Activated T-cell treated with anti-CD3 and anti-CD28 coated beads, Interleukin-2, amount 50 U/mL, for 72 hours (primary cell): ENCODE results near the gene CEP131. TPM values are rescaled to one million over a fixed set of nuclear protein-coding genes. Genes with fewer than 3 reads are reported as not detected.

Experiments used
- ATAC-seq, 2 donors: fragments of 150-1000 bp; cut with Tn5 transposase; replicated peaks in 1 of 2; 2 replicates each; pipeline ENCODE4 v1.10.0; 2021; ENCODE audit warnings: moderate library complexity in 2 of 2, mild to moderate bottlenecking in 1 of 2
- DNase-seq, 2 donors: peaks; one replicate each; pipeline ENCODE4 v3.0.0; 2021 to 2022; ENCODE audit warnings: mixed read lengths in 1 of 2
- H3K27ac Mint-ChIP-seq: one replicate; pipeline ENCODE4 v1.8.0; 2022; ENCODE audit warnings: mild to moderate bottlenecking, moderate library complexity, mixed read lengths
- H3K27me3 Mint-ChIP-seq: one replicate; pipeline ENCODE4 v1.8.0; 2022; ENCODE audit warnings: low read depth, mixed read lengths
- H3K36me3 Mint-ChIP-seq, 2 donors: one replicate each; pipeline ENCODE4 v1.8.0; 2022; ENCODE audit warnings: mixed read lengths in 2 of 2, mild to moderate bottlenecking in 1 of 2; ENCODE audit not compliant: insufficient read depth in 2 of 2
- H3K4me1 Mint-ChIP-seq: one replicate; pipeline ENCODE4 v1.8.0; 2022; ENCODE audit warnings: low read depth, mixed read lengths
- H3K4me3 Mint-ChIP-seq, 2 donors: one replicate each; pipeline ENCODE4 v1.8.0; 2022; ENCODE audit warnings: mild to moderate bottlenecking in 2 of 2, mixed read lengths in 2 of 2, moderate library complexity in 2 of 2
- H3K9me3 Mint-ChIP-seq, 2 donors: one replicate each; pipeline ENCODE4 v1.8.0; 2022; ENCODE audit warnings: mixed read lengths in 2 of 2
- total RNA-seq, 2 donors: library from RNA; stranded (reverse); gene quantifications; one replicate each; pipeline ENCODE4 v1.2.3, GENCODE V29; 2022

Gene CEP131
- total RNA-seq, 2 donors from 2014 or later = 8.1 to 11.4 TPM

GRCh38 chr17:81186203-81186602, 36.6 kb downstream of the CEP131 start:
- no peak overlapping the region for H3K27ac Mint-ChIP-seq
- DNase-seq = no peak
- H3K27me3 Mint-ChIP-seq = no peaks in the 10 kb centered on the region
- no peaks in the 10 kb centered on the region for H3K4me1 Mint-ChIP-seq
- no peak for ATAC-seq
- H3K9me3 Mint-ChIP-seq = no peaks in the 10 kb centered on the region
- H3K36me3 Mint-ChIP-seq = no peaks in the 10 kb centered on the region
- H3K4me3 Mint-ChIP-seq = no peak overlapping the region

- Mint-ChIP-seq H3K36me3 (no peaks in the 10 kb centered on the region), H3K4me1 (no peaks in the 10 kb centered on the region), H3K27ac (no peak overlapping the region), H3K9me3 (no peaks in the 10 kb centered on the region), H3K4me3 (no peak overlapping the region), H3K27me3 (no peaks in the 10 kb centered on the region)
- ATAC-seq (no peak), DNase-seq (no peak)
Measured at GRCh38 chr17:81184555-81184954, 38.2 kb downstream of the CEP131 start.

GRCh38 chr17:81183807-81184206, 39.0 kb downstream of the CEP131 start:
- no peaks in the 10 kb centered on the region for H3K9me3 Mint-ChIP-seq
- H3K4me1 Mint-ChIP-seq = no peaks in the 10 kb centered on the region
- H3K27ac Mint-ChIP-seq = no peak overlapping the region
- no peaks in the 10 kb centered on the region for H3K27me3 Mint-ChIP-seq
- H3K36me3 Mint-ChIP-seq = no peaks in the 10 kb centered on the region
- DNase-seq = no peak
- no peak for ATAC-seq
- H3K4me3 Mint-ChIP-seq = no peak overlapping the region

GRCh38 chr17:81183316-81183715, 39.4 kb downstream of the CEP131 start:
- Mint-ChIP-seq H3K36me3 (no peaks in the 10 kb centered on the region), H3K27ac (no peak overlapping the region), H3K27me3 (no peaks in the 10 kb centered on the region), H3K9me3 (no peaks in the 10 kb centered on the region), H3K4me1 (no peaks in the 10 kb centered on the region), H3K4me3 (no peak overlapping the region)
- ATAC-seq (no peak), DNase-seq (no peak)

GRCh38 chr17:81182596-81182995, 40.2 kb downstream of the CEP131 start:
- Mint-ChIP-seq H3K36me3 (no peaks in the 10 kb centered on the region), H3K4me3 (no peak overlapping the region), H3K27ac (no peak overlapping the region), H3K27me3 (no peaks in the 10 kb centered on the region), H3K4me1 (no peaks in the 10 kb centered on the region), H3K9me3 (no peaks in the 10 kb centered on the region)
- ATAC-seq = no peak
- DNase-seq = no peak

GRCh38 chr17:81181811-81182185, 41.0 kb downstream of the CEP131 start:
- ATAC-seq = no peak
- Mint-ChIP-seq H3K9me3 (no peaks in the 10 kb centered on the region), H3K36me3 (no peaks in the 10 kb centered on the region), H3K4me3 (no peak overlapping the region), H3K27ac (no peak overlapping the region), H3K4me1 (no peaks in the 10 kb centered on the region), H3K27me3 (no peaks in the 10 kb centered on the region)
- DNase-seq = no peak

- Mint-ChIP-seq H3K27me3 (no peaks in the 10 kb centered on the region), H3K36me3 (no peaks in the 10 kb centered on the region), H3K27ac (no peak overlapping the region), H3K4me3 (no peak overlapping the region), H3K4me1 (no peaks in the 10 kb centered on the region), H3K9me3 (no peaks in the 10 kb centered on the region)
- ATAC-seq = no peak
- no peak for DNase-seq
Measured at GRCh38 chr17:81180836-81181810, 41.6 kb downstream of the CEP131 start.

GRCh38 chr17:81179861-81180260, 42.9 kb downstream of the CEP131 start:
- ATAC-seq (no peak), DNase-seq (no peak)
- H3K27ac Mint-ChIP-seq = no peak overlapping the region
- H3K9me3 Mint-ChIP-seq = peaks cover 0 to 3% of the 10 kb centered on the region in 2 donors
- no peaks in the 10 kb centered on the region for H3K4me1 Mint-ChIP-seq
- H3K4me3 Mint-ChIP-seq = no peak overlapping the region
- H3K36me3 Mint-ChIP-seq = no peaks in the 10 kb centered on the region
- H3K27me3 Mint-ChIP-seq = no peaks in the 10 kb centered on the region

- DNase-seq (no peak), ATAC-seq (no peak)
- H3K9me3 Mint-ChIP-seq = peaks cover 0 to 3% of the 10 kb centered on the region in 2 donors
- no peak overlapping the region for H3K4me3 Mint-ChIP-seq
- no peaks in the 10 kb centered on the region for H3K4me1 Mint-ChIP-seq
- no peak overlapping the region for H3K27ac Mint-ChIP-seq
- no peaks in the 10 kb centered on the region for H3K27me3 Mint-ChIP-seq
- H3K36me3 Mint-ChIP-seq = no peaks in the 10 kb centered on the region
Measured at GRCh38 chr17:81179220-81179619, 43.5 kb downstream of the CEP131 start.

- Mint-ChIP-seq H3K4me1 (no peaks in the 10 kb centered on the region), H3K36me3 (no peaks in the 10 kb centered on the region), H3K27me3 (no peaks in the 10 kb centered on the region), H3K4me3 (no peak overlapping the region), H3K9me3 (peaks cover 0 to 3% of the 10 kb centered on the region in 2 donors), H3K27ac (no peak overlapping the region)
- ATAC-seq (no peak), DNase-seq (no peak)
Measured at GRCh38 chr17:81178136-81179091, 44.4 kb downstream of the CEP131 start.

GRCh38 chr17:81176666-81177065, 46.1 kb downstream of the CEP131 start:
- Mint-ChIP-seq H3K4me3 (no peak overlapping the region), H3K36me3 (no peaks in the 10 kb centered on the region)
- ATAC-seq = no peak

GRCh38 chr17:81173762-81174155, 49.0 kb downstream of the CEP131 start:
- Mint-ChIP-seq H3K9me3 (peaks cover 0 to 3% of the 10 kb centered on the region in 2 donors), H3K27ac (no peak overlapping the region), H3K4me3 (no peak overlapping the region), H3K27me3 (no peaks in the 10 kb centered on the region), H3K4me1 (no peaks in the 10 kb centered on the region), H3K36me3 (no peaks in the 10 kb centered on the region)
- ATAC-seq = no peak
- DNase-seq = no peak

More at GRCh38 chr17:81176666-81177065, 46.1 kb downstream of the CEP131 start:
- no peaks in the 10 kb centered on the region for H3K27me3 Mint-ChIP-seq
- DNase-seq = no peak
- peaks cover 0 to 3% of the 10 kb centered on the region in 2 donors for H3K9me3 Mint-ChIP-seq
- H3K27ac Mint-ChIP-seq = no peak overlapping the region
- H3K4me1 Mint-ChIP-seq = no peaks in the 10 kb centered on the region
